Fibroblast of lung (primary cell): ENCODE measurements around the gene HEPACAM.

Source experiments
- EZH2 ChIP-seq: IDR thresholded peaks from 2 replicates; pipeline ENCODE4 v1.5.1; 2012; ENCODE audit warnings: low read length, control low read depth, mild to moderate bottlenecking; ENCODE audit errors: missing control alignments
- TF ChIP-seq, protein P1 (sequence below), 2 donors: IDR thresholded peaks in 1 of 2; conservative IDR thresholded peaks in 1 of 2; 1 replicate in 1 of 2; 2 replicates in 1 of 2; pipeline ENCODE4 v1.5.1; 2011 to 2012; ENCODE audit warnings: low read length in 2 of 2, control low read depth in 1 of 2, inconsistent platforms in 1 of 2, low read depth in 1 of 2, mild to moderate bottlenecking in 1 of 2

DNA sequence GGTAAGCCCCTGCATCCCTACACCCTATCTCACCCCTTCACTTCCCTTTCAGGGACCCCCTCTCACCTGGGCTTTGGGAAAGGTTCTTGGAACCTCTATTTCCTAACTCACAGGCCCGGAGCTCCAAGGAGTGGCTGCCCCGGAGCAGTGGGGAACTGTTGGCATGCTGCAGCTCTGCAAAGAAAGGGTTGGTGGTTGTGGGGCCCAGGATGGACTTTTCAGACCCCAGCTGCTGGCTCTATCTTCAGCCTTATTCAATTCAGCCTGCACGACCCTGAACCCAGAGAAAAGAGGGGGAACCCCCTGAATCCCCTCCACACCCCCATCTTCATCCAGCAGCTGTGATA lies 48.2 kb downstream of the HEPACAM start:
- TF ChIP-seq, protein P1, sequence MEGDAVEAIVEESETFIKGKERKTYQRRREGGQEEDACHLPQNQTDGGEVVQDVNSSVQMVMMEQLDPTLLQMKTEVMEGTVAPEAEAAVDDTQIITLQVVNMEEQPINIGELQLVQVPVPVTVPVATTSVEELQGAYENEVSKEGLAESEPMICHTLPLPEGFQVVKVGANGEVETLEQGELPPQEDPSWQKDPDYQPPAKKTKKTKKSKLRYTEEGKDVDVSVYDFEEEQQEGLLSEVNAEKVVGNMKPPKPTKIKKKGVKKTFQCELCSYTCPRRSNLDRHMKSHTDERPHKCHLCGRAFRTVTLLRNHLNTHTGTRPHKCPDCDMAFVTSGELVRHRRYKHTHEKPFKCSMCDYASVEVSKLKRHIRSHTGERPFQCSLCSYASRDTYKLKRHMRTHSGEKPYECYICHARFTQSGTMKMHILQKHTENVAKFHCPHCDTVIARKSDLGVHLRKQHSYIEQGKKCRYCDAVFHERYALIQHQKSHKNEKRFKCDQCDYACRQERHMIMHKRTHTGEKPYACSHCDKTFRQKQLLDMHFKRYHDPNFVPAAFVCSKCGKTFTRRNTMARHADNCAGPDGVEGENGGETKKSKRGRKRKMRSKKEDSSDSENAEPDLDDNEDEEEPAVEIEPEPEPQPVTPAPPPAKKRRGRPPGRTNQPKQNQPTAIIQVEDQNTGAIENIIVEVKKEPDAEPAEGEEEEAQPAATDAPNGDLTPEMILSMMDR (conservative IDR thresholded peaks at IDR 0.05 in 1 of 2, IDR thresholded peaks at IDR 0.05 in 1 of 2; ENCODE audit: low read depth in 1 of 2, low read length in 2 of 2): no peak
- no peak for TF ChIP-seq EZH2
